MV-4-11 (cell line): ENCODE data around the gene SLC27A4.

ENCODE experiments used
- DNase-seq: peaks from one replicate; lab custom pipeline; 2025; lab: John Stamatoyannopoulos, UW

SLC27A4 gene

DNA sequence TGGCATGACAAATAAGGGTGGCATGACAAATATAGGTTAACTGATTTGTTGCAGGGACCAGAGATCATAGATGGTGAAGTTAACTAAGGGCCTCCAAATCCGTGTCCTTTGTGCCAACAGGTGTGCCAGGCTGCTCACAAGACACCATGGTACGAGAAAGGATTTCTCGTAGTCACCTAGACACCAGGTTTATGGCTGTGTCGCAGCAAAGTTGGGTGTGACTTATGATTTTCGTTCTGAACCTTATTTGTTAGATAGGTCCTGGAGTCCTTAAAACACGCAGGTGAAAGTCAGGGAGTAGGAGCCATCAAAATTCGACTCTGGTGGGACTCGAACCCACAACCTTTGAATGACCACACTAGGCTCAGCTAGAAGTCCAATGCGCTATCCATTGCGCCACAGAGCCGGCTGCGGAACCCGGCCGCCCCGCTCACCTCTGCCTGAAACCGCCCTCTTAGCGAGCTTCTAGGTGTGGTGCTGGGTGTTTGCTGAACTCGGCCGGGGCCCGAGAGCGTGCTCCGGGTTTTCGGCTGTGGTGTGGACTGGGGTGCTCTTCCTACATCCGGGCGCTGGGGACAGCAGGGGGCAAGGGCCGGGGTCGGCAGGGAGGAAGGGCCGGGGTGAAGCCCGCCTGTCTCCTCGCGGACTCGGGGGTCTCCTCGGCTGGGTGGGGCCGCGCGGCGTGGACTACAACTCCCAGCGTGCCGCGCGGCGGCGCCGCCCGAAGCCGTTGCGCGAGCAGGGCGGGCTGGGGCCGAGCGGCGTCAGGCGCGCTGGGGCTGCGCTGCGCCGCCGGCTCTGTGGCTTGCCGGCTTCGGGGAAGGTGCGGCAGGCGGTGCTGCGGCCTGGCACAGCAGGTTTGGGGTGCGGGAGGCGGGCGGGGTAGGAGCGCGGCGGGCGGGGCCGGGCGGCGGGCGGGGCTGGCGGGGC, at the start of gene SLC27A4:
Gene SLC27A4, plus strand, starts transcription at position 767 of the 930 bp plus-strand sequence. CDS start 2,606 bp downstream, outside the sequence.
- peak; percentile 60 for DNase-seq

DNA sequence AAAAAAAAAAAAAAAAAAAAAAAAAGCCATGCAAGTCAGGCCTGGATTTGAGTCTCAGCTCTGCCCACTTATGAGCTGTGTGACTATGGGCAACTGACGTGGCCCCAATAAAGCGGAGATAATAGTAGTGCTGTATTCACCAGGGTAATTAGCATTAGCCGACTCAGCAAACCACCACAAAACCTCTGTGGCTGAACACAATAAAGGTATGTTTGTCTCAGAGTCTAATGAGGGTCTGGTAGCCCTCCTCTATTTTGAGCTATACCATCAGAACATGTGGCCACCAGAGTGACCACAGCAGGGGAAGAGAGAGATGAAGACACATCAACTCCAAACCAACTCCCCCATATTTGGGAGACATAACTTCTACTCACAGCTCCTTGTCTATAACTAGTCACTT, 48.3 kb upstream of the SLC27A4 start:
- no peak for DNase-seq

DNA sequence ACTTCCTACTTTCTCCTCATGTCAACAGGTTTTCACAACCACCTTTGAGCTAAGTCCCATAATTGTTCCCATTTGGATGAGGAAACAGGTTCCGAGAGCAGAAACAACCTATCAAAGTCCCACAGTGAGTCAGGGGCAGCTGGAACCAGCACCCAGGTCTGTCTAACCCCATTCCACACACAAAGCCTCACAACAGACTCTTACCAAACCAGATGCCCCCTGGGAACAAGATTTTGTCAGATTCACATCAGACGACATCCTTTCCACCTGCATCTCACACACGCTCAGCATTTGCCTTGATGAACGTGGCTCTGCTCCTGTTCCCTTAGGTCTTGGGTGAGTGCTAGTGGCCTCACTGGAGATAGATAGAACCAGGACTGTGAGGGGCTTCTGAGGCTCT, 47.2 kb upstream of the SLC27A4 start:
- no peak for DNase-seq

DNA sequence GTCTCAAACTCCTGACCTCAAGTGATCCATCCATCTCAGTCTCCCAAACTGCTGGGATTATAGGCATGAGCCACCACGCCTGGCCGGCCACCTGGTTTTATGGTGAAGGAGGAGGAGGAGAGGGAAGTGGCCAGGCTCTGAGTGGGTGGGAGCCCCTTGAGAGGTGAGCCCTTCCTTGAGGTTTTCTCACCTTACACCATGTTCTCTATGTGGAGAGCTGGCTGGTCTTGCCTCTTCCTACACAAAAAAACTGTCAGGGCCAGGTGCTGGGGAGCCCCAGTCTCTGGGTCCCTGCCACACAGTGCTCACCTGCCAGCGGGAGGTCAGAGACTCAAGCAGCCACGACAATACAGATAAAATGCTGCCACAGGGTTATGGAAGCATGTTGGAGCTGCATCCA, 46.2 kb upstream of the SLC27A4 start:
- no peak for DNase-seq

DNA sequence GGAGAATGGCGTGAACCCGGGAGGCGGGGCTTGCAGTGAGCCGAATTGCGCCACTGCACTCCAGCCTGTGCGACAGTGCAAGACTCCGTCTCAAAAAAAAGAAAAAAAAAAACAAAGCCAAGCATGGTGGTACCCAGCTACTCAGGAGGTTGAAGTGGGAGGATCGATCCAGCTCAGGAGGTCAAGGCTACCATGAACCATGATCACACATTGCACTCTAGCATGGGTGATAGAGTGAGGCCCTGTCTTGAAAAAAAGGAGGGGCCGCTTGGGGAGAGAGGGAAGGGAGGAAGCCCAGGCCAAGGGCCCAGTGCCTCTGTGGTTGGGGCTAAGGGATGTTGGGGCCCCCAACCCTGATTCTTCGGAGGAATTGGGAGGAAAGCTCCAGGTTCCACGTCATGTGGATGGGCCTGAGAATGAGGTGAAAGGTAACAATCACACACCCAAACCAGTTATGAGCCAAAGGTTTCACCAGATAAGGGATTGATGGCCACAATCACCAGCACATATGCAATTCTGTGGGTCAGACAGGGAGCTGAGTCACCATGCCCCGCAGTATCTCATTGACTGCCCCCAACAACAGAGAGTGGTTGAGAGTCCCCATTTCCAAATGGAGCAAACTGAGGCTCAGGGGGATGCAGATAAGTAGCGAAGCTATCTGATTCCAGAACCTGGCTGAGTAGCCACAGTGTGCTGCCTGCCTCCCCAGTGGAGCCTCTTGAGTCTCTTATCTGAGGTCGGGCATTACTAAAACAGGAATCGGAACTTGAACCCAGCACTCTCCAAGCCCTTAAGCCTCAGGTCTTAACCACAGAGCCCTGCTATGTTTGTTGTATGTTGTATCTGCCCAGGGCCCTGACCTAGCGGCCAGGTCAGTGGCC, 43.7 kb upstream of the SLC27A4 start:
- DNase-seq = peak; percentile 5

DNA sequence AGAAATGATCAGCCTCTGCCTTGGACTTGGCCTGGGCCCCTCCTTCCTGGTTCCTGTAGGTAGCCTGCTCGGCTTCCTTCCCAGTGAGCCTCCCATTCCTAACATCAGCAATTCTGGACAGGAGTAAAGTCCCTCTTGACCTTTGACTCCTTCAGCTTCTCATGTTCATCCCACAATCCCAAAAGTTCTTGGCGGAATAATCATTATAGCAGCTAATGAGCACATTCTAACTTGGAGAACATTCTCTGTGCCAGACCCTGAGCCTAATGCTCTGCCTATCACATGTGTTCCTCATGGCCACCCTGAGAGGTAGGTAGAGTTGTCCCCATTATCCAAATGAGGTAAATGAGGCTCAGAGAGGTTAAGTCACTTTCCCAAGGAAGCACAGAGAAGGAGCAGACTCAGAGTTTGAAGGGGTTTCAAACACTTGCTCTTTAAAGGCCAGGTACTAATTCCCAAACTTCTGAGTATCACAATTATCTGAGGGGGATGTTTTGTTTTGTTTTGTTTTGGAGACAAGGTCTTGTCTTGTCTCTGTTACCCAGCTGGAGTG, 43.0 kb upstream of the SLC27A4 start:
- DNase-seq = no peak

DNA sequence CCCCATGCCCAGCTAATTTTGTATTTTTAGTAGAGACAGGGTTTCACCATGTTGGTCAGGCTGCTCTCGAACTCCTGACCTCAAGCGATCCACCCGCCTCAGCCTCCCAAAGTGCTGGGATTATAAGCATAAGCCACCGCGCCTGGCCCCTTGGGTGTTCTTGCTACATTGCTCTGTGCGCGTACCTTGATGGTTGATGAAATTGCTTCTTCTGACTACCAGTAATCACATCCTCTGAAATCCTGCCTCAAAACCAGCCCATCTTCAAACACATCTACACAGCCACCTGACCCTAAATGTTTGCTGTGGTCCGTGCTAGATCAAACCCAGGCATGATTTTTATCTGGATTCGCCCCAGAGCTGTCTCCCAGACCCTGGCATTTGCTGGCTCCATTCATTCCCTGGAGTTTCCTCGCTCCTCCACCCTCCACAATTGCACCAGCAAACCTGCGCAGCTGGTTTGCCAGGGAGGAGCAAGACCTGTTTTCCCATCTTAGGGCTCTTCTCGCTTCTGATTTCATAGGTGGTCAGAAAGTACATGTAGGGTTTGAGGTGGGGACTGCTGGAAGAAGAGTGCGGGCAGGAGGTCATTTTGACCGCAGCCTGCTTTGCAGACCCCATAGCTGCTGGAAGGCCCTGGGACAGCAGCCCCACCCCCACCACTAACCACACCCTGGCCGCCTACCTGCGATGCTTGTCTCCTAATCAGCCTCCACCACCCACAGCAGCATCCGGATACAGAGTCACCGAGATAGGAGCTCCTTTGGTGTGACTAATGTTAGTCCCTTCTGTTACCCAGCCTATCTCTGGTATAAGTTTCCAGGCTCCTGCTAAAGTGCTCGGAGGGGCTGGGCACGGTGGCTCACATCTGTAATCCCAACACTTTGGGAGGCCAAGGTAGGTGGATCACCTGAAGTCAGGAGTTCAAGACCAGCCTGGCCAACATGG, 41.5 kb upstream of the SLC27A4 start:
- peak; percentile 52 for DNase-seq

DNA sequence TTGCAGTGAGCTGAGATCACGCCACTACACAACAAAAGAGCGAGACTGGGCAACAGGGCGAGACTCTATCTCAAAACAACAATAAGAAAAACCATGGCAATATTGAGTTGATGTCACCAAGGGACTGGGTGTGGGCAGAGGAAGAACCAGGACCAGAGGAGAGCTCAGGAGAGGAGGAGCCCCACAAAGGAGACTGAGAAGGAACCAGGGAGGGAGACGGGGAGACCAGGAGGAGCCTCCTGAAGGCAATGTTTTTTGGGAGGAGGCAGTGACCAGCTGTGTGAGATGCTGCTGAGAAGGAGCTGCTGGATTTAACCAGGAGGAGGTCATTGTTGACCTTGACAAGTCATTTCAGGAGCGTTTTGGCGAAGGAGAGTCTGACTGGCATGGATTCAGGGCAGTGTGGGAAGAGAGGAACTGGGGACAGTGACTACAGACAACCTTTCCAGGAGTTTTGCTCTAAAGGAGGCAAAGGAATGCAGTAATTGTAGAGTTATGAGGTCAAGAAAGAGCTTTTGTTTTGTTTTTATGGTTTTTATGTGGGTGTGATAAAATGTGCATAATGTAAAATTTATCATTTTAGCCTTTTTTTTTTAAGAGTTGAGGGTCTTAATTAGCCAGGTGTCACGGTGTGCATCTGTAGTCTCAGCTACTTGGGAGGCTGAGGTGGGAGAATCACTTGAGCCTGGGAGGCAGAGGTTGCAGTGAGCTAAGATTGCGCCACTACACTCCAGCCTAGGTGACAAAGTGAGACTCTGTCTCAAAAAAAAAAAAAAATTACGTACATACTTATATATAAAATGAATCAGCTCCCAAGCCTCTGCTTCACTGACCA, 36.0 kb upstream of the SLC27A4 start:
- no peak for DNase-seq

DNA sequence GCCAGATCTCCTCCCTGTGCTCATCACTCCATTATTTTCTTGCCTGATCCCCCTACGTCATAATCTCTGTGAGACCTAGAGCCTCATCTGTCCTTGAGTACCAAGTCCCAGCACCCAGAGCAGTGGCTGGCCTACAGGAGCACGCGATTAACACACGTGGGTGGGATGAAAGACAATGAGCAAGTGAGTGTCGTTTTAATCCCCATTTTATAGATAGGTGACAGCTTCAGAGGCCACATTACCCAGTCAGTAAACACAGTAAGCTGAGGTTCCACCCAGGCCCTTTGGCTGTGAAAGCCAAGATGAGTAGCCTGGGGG, 35.4 kb upstream of the SLC27A4 start:
- DNase-seq = no peak

DNA sequence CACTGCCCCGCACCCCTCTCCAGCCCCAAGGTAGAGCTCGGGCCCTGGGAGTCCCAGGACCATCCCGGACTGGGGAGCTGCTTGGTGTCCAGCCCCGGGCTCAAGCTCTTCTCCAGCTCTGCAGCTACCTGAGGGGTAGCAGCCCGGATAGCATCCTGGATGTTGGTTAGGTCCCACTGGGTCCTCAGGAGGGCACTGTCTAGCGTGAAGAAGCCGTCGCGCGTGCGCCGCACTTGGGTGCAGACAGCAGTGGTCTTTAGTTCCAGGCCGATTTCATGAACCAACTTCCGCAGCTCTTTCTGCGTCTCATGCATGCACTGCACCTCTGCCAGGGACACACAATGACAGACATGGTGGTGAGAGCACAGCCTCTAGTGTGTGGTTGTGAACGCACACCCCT, 30.8 kb upstream of the SLC27A4 start:
- DNase-seq = no peak

DNA sequence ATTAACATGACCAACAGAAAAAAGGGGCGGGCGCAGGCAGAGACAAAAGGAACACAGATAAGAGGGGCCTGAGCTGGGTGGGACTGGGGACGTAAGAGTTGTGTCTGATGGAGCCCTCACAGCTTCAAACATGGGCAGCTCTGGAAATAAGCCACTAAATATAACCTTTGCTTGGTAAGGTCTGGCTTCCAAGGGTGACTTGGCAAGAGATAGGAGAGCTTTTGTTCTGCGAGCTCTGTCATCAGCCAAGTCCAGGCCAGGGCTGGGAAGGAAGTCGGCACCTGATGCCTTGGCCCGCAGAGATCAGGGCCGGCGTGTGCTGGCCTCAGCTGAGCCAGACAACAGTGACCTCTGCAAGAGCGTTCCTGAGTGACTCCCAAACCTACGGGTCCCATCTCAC, 29.9 kb upstream of the SLC27A4 start:
- no peak for DNase-seq

DNA sequence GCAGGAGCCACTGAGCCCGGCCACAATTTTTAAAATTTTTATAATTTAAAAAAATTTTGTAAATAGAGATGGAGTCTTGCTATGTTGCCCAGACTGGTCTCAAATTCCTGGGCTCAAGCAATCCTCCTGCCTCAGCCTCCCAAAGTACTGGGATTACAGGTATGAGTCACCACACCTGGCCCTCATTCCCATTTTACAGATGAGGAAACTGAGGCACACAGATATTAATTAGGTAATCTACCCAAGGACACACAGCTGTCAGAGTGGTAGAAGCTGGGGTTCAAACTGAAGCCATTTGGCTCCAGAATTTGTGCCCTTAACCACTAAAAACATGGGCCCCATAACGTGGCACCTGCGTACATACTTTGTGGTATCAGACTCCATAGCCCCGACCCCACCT, 25.6 kb upstream of the SLC27A4 start:
- no peak for DNase-seq

DNA sequence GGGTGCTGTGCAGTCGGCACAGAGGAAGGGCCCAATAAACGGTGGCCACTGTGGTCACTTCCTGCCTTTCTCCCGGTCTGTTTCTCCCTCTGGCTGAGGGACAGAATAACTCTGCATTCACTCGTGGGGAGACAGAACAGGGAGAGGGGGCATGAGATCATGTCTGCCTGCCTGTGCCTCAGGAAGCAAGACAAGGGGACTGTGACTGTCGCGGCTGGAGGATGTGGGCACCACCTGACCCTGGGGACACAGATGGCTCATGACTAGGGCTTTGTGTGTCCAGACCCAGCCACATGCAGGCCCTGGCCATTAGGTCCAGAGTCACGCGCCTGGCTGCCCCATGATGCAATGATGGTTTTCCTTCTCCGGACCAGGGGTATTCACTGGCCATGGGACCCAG, 23.9 kb upstream of the SLC27A4 start:
- DNase-seq = no peak

DNA sequence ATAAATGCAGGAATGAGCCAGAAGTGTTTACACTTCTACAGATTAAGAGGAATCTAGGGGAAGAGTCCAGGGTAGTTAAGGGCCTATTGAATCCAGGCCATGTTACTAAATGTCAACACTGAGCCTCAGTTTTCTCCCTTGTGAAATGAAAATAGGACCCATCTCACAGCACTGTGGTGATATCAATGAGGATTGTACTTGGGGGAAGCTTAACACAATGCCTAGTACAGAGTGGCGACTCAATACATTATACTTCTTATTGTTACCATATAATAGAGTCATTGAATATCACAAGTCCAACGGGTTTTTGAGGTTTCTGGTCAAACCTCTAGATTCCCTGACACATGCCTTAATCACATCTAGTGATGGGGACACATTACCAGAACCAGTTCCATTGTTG, 22.7 kb upstream of the SLC27A4 start:
- no peak for DNase-seq

DNA sequence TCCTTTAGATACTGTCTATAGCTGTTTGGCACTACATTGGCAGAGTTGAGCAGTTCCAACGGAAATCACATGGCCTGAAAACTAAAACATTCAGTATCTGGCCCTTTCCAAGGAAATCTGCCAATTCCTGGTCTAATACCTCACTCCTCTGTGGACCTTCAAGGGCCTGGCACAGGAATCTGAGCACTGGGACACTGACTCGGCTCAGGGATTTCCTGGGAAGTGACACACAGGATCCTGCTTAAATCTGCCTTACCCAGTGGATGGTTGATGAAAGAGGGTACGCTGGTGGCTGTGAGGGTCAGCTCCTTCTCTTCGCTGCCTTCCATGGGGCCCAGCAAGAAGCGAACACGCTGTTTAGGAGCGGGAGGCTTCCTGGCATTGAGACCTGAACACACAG, 19.0 kb upstream of the SLC27A4 start:
- DNase-seq = no peak

DNA sequence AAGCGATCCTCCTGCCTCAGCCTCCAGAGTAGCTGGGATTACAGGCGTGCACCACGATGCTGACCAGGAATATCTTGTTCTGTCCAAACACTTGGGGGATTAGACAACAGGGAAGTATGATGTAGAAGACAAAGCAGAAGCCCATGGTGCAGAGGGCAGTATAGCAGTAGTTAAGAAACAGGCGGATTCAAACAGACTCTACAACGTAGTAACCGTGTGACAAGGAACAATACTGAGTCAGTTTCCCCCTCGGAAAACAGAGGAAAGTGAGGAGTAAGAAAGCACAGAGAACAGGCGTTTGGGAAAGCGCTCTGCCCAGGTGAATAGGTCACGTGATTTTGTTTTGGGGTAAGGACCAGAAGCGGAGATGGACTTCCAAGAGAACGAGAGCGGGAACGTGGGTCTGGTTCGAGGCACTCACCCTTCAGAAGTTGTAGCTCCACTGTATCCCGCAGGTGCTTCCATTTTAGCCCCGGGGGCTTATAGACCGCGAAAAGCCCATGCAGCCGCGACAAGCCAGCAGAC, 18.4 kb upstream of the SLC27A4 start:
- DNase-seq = no peak

DNA sequence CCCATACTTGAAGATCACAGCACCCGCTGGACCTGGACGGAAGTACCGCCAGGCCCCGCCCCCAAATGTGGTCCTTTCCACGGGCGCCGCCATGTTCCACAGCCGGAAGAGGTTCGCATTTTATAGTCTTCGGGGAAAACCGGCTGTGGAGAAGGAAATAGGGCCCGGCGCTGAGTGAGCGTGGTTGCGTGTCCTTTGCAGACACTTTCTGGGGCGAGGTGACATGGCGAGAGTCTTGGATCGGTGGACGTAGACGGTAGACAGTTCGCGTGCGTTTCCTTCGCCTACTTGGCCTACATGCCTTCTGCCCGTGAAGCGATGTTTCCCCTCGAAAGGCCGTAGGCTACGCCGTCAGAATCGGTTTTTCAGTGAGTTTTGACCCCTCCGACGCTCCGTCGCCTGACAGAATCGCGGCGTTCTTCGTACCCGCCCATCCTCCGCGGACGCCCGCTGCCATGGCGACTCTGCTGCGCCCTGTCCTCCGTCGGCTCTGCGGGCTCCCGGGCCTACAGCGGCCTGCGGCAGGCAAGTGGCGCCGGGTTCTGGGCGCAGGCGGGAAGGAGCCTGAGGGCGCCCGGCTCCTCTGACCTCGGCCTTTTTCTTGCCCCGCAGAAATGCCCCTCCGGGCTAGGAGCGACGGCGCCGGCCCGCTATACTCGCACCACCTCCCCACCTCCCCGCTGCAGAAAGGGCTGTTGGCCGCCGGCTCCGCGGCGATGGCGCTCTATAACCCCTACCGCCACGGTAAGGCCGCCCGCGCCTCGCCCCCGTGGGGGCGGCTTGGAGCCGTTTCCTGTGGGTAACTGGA, 17.7 kb upstream of the SLC27A4 start, which contains the start of the genes COQ4 and TRUB2:
Gene COQ4, plus strand, starts transcription at position 436 of the 808 bp plus-strand sequence. Its CDS starts 20 bp downstream, at position 456.
Gene TRUB2, minus strand, starts transcription at position 44 of the 808 bp plus-strand sequence. Its CDS starts 39 bp downstream, at position 5.
- peak; percentile 95 for DNase-seq

DNA sequence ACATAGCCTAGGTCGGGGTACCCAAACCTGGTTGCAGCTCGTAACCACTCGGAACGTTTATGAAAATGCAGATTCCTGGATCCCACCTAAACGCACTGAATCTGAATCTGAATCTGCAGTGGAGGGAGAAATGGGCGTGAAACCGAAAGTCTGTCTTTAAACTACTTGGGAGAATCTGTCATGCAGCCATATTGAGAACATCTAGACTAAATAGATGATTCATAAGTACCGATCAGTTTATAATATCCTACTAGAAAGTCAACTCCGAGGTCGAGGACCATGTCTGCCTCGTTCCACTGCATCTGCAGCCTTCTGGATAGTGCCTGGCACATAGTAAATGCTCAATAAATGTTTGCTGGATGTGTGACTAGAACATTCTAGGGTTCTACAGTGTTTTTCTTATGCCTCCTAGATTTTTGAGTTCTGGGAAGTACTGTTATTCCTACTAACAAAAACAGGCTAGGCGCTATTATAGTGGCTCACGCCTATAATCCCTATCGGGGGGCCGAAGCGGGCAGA, 17.1 kb upstream of the SLC27A4 start:
- DNase-seq = no peak

DNA sequence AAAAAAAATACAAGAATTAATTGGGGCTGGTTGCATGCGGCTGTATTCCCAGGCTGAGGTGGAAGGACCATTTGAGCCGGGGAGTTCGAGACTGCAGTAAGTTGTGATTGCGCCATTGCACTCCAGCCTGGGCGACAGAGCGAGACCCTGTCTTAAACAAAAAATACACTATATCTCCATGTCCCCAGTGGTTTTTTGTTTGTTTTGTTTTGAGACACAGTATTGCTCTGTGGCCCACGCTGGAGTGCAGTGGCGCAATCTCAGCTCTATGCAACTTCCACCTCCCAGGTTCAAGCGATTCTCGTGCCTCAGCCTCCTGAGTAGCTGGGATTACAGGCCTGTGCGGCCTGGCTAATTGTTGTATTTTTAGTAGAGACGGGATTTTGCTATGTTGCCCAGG, 16.5 kb upstream of the SLC27A4 start:
- DNase-seq = peak; percentile 28
